Mucosa of descending colon (tissue), 3 donors: ENCODE measurements around the gene MFGE8. TPM values are rescaled to one million over a fixed set of nuclear protein-coding genes. Genes with fewer than 3 reads are reported as not detected.
A peak's percentile ranks its signal among the peaks of the same experiment; 100 is the strongest.

Source experiments
- ATAC-seq: fragments of 200-7000 bp; cut with Tn5 transposase; one replicate; pipeline ENCODE4 v1.9.1; 2020; ENCODE audit warnings: mild to moderate bottlenecking, moderate library complexity
- DNase-seq, 3 donors: peaks; one replicate each; pipeline ENCODE4 v3.0.0-alpha.2; 2020
- H3K36me3 ChIP-seq: fragments of 200-600 bp; one replicate; pipeline ENCODE4 v1.8.0; 2021; ENCODE audit warnings: low read depth, mild to moderate bottlenecking
- H3K4me1 ChIP-seq: fragments of 200-600 bp; one replicate; pipeline ENCODE4 v1.8.0; 2021; ENCODE audit warnings: low read depth, mild to moderate bottlenecking
- H3K4me3 ChIP-seq: fragments of 200-600 bp; one replicate; pipeline ENCODE4 v1.8.0; 2021; ENCODE audit warnings: mild to moderate bottlenecking
- H3K9me3 ChIP-seq: fragments of 200-600 bp; one replicate; pipeline ENCODE4 v1.8.0; 2021; ENCODE audit warnings: mild to moderate bottlenecking
- CTCF ChIP-seq: fragments of 200-600 bp; IDR thresholded peaks from one replicate; pipeline ENCODE4 v1.8.0; 2022; ENCODE audit warnings: antibody characterized with exemption, mild to moderate bottlenecking
- intact Hi-C, 2 donors: fragments of 100-400 bp; cut with DNase I in 1 of 2; cut with micrococcal nuclease in 1 of 2; formaldehyde crosslinking; loops; one replicate each; pipeline versions ENCODE4 v1.11.0 to v1.11.1; 2022; cut with DNase I, micrococcal nuclease
- total RNA-seq, 3 donors: library from RNA; stranded (reverse); fragmentation: NEBNext Ultra II Directional in 2 of 3; extraction: Animal tissue kit (Norgen Biotek cat#: 25700) in 2 of 3; gene quantifications; one replicate each; pipeline versions ENCODE4 v1.2.1 to v1.2.4, GENCODE V29; 2021 to 2023
- donor health status: DM: no; HTN: no; CAD: no; lungs with moderate emphysema.
- donor health status: DM: no; HTN: no; CAD: no.
- donor health status: DM: no; HTN: yes; CAD: no.

The MFGE8 gene
- total RNA-seq, 3 donors from 2014 or later = 24.2 to 102 (median 66.7) TPM

DNA sequence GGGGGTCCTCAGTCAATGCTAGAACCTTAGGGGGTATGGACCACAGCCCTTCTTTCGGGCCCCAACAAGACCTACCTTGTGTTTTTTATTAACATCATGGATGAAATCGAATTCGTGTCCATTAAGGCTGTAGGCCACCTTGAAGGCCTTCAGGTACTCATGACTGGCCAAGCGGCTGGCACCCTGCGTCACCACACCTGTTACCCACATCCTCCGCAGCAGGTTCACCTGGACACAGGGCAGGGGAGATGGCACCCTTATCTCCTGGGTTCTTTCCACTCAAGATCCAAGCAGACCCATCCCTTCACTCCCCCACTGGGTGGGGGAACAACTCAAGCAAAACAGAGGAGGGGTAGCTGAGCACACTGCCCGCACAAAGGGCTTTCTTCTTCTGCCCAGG, 6.6 kb downstream of the MFGE8 start:
- DNase-seq (no peak), ATAC-seq (no peak)
- Histone ChIP-seq H3K9me3 (no peaks in the 10 kb centered on the region), H3K4me1 (no peaks in the 10 kb centered on the region), H3K36me3 (no peaks in the 10 kb centered on the region), H3K4me3 (no peak overlapping the region)
- intact Hi-C loops = loop anchor here (10.0 kb wide), 2 partner anchors 108 to 268 kb away; no protein-coding TSS in a partner anchor
- TF ChIP-seq CTCF = no peak

- Histone ChIP-seq H3K9me3 (no peaks in the 10 kb centered on the region), H3K4me3 (no peak overlapping the region), H3K4me1 (no peaks in the 10 kb centered on the region), H3K36me3 (no peaks in the 10 kb centered on the region)
- ATAC-seq (no peak), DNase-seq (no peak)
- no peak for TF ChIP-seq CTCF
- intact Hi-C loops = loop anchor here (10.0 kb wide), 2 partner anchors 109 to 269 kb away; no protein-coding TSS in a partner anchor
Observed at GRCh38 chr15:88906130-88906529, 7.0 kb downstream of the MFGE8 start.

DNA sequence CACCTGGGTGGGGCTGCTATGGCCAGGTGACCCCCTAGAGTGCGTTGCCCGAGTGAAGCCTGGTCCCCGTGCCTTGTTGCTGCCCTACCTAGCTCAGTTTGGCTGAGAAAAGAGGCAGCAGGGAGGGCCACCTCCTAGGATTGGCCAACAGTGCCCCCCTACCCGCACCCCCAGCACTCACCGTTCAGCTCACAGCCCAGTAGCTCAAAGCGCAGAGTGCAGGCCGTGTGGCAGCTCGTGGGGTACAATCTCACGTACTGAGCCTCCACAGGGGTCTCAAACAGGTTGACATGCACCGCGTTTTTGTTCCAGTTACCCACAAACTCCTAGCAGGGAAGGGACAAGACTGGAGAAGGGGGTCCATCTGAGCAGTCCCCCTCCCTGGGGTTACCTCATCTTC, 7.6 kb downstream of the MFGE8 start:
- TF ChIP-seq CTCF = no peak
- Histone ChIP-seq H3K4me3 (no peak overlapping the region), H3K9me3 (no peaks in the 10 kb centered on the region), H3K36me3 (no peaks in the 10 kb centered on the region), H3K4me1 (no peaks in the 10 kb centered on the region)
- intact Hi-C loops = loop anchor here (10.0 kb wide), 2 partner anchors 109 to 269 kb away; no protein-coding TSS in a partner anchor
- no peak for ATAC-seq
- no peak for DNase-seq

DNA sequence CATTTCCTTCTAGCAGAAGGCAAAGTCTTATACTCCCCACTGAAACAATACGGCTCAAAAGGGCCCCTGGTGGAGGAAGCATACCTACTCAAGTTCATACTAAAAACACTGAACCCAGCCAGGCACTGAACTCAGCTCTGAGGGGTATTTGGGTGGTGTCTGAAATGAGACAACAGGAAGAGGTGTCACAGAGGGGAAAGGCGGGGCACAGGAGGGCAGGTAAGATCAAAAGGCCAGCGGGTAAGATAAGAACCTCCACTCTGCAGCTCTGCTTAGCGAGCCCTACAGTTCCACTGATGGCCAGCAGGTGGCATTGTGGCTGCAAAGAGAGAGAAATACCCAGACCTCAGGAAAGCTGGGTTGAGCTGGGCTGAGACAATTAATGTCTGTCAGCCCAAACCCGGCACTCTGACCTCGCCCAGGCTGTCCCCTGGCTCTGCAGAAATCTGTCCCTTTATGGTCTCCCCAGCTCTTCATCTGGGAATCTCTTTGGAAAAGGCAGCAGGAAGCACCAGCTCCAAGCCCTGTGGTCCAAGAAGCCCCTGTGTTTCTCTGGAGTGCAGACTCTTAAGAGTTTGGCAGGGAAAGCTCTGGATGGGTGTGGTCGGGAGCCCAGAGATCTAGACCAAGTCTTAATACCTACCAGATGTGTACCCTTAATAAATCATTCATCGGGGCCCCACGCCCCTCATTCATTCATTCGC, 8.4 kb downstream of the MFGE8 start:
- no peak overlapping the region for H3K4me3 ChIP-seq
- intact Hi-C loops = loop anchor here (5.0 to 10.0 kb wide), 3 partner anchors 110 to 270 kb away; no protein-coding TSS in a partner anchor
- H3K9me3 ChIP-seq = no peaks in the 10 kb centered on the region
- no peaks in the 10 kb centered on the region for H3K36me3 ChIP-seq
- ATAC-seq = peak; percentile 93
- DNase-seq = peak; percentile 87 to 92 (median 89)
- TF ChIP-seq CTCF = peak; percentile 99
- no peaks in the 10 kb centered on the region for H3K4me1 ChIP-seq

DNA sequence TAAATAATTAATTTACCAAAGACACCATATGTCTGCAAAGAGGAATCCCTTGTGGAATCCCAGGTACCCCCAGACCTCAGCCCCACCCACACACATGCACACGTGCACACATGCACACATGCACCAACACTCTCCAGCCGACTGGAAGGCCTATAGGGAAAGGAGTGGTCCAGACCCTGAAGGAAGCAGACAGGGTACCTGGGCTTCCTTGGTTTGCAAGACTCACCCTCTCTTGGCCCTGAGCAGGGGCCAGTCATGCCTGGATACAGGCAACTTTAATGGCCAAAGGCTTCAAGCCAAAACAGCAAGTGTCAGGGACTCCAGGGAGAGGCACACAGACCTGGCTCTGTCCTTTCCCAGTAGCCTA, 8.9 kb downstream of the MFGE8 start:
- Histone ChIP-seq H3K9me3 (no peaks in the 10 kb centered on the region), H3K4me3 (no peak overlapping the region), H3K4me1 (no peaks in the 10 kb centered on the region), H3K36me3 (no peaks in the 10 kb centered on the region)
- TF ChIP-seq CTCF = no peak
- DNase-seq (no peak), ATAC-seq (no peak)
- intact Hi-C loops = loop anchor here (5.0 to 10.0 kb wide), 3 partner anchors 111 to 271 kb away; no protein-coding TSS in a partner anchor
